Activated CD8-positive, alpha-beta memory T cell treated with anti-CD3 and anti-CD28 coated beads, Interleukin-2, amount 50 U/mL, for 48 hours (primary cell): ENCODE results near the gene NOXA1.

Experiments used
- DNase-seq: peaks from one replicate; pipeline ENCODE4 v3.0.0-alpha.2; 2020

The NOXA1 gene

DNA sequence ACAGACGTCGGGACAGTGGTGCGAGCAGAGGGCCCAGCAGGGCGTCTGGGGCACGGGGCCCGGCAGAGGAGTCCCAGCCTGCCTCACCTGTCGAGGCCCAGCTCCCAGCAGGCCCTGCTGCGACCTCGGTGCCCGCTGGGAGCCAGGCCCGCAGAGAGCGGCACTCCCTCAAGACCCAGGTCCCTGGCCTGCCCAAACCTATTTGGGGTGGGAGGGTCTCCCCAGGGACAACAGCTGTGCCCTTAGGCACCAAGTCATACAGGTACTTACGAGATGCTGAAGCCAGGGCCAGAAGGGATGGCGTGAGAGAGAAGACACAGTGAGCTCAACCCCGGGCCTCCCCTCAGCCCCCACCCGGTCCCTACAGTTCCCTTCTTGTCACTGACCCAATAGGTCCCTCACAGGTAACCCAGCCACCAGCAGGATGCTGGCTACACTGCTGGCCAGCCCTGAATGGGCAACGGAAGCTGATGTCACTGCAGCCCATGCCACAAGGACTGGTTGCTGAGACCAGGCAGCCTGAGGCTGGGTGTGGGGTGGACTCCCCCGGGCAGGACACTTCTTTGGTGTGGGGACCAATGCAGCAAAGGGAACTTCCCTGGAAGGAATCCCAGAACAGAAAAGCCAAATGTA is 32.3 kb downstream of the NOXA1 start:
- DNase-seq: no peak

DNA sequence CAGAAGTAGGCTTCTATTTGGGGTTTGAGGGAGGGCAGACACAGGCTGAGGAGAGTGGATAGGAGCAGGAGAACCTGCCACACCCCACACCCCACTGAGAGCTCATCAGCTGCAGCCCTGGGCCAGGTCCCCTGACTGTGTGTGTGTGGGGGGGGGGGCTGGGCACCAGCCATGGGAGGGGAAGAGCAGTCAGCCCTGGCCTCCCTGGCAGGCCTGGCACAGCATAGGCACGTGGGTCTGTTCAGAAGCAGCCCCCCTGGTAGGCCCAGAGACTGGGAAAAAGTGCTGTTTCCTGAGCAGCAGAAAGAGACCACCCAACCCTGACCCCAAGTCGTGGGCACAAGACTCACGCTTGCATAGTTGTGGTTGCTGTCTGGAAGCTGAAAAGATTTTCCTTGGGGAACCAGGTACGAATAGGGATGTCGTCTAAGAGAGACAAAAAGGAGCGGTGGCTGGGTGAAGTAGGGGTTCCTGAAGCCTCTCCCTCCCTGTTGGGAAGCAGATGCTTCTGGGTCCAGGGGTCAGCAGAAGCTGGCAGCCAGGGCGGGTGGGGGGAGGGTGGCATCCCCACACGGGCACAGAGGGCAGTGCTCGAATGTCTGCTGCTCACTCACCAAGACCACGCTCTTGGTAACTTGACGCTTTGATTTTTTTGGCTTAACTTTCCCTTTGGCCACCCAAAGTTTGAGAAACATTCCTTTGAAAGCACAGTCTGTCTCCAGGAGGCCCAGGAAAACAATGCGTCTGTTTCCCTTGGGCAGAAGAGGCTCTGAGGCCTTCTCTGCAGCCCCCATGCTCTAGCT is 33.1 kb downstream of the NOXA1 start:
- no peak for DNase-seq

DNA sequence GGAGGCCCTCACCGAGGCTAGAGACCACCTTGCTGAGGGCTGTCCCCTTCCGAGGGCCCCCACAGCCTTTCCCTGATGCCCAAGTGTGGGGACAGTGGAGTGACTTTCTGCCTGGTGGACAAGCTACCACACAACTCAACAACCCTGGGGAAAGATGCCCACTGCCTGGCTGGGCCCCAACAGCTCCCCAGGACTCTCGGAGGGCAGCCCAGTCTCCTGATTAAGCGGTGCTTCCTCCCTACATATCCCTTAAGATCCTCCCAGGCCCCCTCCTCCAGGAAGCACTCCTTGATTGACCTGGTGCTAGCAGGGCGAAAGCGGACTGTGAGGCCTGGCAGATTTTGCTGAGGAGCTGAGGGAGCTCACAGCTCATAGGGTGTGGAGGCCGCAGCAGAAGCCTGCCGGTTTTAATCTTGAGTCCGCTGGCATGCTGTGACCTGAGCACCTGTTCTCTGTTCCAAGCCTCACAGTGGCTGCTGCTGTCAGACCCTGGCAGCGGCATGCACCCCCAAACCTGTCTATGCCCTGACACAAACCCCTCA is 33.7 kb downstream of the NOXA1 start:
- DNase-seq: no peak

DNA sequence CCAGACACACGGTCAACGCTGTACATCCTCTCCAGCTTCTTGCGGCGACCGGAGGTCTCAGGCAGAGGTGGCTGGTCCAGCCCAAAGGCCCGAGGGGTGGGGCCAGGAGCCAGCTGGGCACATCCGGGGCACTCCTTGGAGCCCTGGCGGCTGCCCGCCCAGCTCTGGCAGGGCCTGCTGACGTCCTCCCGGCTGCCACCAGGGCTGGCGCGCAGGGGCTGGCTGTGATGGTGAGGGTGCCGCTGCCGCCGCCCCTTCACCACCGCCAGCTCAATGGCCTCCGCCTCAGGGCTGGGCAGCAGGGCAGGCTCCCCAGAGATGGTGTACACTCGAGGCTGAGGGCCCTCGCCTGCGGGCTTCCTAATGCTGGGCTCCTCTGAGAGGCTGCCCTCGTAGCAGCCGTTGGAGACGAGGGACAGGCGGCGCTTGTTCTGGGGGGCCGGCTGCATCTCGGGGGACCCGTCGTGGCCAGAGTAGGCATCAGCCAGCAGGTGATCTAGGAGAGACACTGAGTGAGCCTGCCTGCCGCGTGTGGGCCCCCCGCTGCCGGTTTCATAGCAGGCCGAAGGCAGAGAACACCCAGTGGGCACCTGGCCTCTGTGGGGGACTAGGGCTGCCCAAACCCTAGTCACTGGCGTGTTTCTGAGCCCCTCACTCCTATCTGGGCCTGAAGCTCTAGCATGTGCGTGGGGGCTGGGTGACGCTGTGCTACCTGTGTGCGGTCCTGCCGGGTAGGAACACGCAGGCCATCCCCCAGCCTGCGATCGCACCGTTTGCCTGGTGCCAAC is 34.4 kb downstream of the NOXA1 start:
- DNase-seq: no peak

GRCh38 chr9:137458194-137459151 is 35.3 kb downstream of the NOXA1 start:
- DNase-seq: no peak

DNA sequence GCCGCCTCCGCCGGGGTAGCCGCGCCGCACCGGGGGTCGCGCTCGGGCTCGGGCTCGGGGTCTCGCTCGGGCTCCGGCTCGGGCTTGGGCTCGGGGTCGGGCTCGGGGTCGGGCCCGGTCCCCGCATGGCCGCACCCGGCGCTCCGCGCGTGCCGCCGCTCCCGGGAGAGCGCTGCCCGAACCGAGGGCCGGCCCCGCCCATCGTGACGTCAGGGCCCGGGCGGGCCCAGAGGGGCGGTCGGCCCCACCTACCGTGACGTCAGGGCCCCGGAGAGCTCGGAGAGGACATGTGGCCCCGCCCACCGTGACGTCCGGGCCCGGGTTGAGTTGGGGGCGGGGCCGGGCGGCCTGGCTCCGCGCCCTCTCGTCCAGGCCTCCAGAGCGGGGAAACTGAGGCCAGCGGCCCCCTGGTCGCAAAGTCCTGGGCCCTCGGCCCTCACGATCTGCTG is 36.0 kb downstream of the NOXA1 start, which contains the start of gene NSMF:
Gene NSMF, minus strand, starts transcription at position 183 of the 449 bp plus-strand sequence. CDS start 232 bp downstream, outside the sequence.
- DNase-seq: peak; percentile 99

- no peak for DNase-seq
Measured at GRCh38 chr9:137459601-137460362, 36.6 kb downstream of the NOXA1 start.

DNA sequence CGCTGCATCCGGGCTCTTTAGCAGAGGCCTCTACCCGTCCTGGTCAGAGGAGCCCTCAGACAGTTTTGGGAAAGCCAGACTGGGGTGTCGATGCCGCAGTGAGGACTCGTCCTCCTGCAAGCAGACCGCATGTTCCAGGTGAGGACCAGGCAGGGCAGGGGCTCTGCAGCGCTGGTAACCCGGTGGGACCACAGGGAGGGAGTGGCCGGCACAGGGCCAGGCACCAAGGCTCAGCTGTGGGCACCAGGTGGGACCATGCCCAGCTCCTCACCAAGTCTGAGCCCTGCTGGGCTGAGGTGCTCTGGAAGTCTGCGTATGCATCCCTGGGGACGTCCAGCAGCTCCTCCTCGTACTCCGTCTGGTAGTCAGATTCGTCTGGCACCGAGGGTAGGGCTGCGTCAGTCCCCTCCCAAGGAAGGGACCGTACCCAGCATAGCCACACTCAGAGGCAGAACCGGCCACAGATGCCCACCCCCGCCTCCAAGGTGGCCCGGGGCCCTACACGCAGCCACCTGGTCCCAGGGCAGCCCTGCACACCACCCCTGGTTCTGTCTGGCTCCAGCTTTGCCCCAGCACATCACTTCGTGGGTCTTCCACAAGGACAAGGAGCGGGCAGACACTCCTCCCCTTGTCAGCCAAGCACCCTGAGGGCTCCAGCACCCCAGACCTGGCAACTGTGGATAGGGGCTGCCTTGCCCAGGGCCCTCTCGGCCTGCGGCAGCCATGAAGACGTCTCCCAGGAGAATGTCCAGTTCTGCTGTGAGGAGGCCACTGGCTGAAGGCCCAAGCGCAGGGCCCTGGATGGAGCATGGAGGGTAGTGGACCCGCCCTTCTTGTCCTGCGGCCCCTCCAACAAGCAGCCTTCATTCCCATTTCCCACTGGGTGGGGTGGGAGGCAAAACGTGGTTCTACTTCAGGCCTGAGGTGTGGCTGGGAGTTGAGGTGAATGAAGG is 37.4 kb downstream of the NOXA1 start:
- no peak for DNase-seq

- DNase-seq: no peak
Measured at GRCh38 chr9:137461316-137461662, 38.1 kb downstream of the NOXA1 start.

DNA sequence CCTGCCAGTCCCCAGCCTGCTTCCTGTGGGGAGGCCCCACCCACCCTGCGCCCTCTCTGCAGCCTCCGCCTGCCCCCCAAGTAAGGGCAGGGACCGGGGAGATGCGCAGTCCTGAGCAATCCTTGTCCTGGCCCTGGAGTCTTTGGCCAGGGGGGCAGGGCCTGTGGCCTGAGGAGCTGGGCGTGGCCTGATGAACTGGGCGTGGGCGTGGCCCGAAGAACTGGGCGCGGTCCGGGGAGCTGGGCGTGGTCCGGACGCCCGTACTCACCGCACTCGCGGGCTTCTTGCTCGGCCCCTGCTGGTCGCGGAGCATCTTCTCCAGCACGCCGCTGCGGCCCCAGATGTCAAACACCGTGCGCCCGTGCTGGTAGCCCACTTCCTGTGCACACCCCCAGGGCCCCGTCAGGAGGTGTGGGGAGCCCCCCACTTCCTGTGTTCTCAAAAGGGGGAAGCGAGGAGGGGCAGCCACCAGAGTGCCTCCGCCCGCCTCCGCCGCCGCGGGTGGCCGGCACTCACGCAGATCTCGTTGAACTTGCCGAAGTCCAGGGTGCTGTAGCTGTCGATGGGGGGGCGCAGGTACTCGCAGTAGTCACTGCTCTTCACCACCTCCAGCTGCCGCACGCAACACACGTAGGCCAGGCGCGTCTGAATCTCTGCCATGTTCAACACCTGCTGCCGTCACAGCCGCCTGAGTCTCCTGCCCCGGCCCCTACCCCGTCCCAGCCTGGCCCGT is 38.6 kb downstream of the NOXA1 start:
- peak; percentile 93 for DNase-seq

DNA sequence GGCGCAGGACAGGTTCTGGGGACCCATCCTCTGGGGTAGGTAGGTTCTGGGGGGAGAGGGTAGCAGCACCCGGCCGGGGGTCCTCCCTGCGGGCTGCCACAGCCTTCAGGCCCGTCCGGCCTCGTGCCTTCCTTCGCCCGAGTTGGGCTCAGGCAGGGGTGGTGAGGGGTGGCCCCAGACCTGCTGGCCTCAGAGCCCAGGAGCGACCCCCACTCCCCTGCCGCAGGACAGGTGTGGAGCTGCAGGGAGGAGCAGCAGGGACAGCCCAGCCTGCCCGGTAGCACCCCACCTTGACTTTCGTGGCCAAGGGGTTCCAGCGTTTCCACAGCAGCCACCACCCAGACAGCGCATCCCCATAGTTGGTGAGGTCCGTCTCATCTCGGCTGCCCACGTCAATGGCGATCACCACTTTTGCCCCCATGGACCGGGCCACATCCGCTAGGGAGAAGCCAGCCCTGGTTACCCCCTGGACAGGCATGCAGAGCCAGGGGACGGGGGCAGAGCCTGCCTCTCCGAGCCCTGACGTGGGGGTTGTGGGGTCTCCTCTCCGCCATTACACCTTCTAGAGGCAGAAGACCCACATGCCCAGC is 39.3 kb downstream of the NOXA1 start:
- DNase-seq: peak; percentile 59

- no peak for DNase-seq
Measured at GRCh38 chr9:137462986-137463930, 40.1 kb downstream of the NOXA1 start.

GRCh38 chr9:137463931-137464290 is 40.7 kb downstream of the NOXA1 start:
- DNase-seq: no peak

DNA sequence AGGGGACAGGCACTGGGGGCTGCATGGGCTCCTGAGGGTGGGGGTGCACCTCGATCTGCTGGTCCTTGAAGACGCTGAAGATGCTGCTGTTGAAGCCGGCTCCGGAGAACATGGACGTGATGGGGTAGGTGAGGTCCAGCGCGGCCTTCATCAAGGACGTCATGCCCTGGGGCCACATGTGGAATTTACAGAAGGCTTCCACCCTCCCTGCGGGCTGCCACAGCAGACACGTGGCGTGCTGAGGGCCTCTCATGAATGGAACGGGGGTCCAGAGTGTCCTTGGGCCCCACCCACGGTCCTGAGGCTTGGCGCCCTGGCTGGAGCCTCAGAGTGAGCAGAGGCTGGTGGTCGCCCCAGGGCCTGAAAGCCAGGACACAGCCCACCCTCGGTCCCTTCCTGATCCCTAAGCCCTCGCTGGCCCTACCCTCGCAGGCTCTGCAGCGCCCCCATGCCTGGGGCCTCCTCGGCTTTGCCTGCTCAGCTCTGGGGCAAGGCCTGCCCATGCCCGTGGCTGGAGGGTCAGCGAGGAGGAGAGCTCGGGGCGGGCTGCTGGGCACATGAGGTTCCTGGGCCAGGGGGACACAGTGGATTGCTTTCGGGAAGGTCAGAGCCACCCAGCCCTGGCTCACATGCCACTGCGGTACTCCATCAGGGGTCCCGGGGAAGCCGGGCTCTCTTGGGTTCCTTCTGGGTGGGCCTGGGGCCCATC is 41.3 kb downstream of the NOXA1 start:
- DNase-seq: no peak

- no peak for DNase-seq
Measured at GRCh38 chr9:137465000-137465719, 42.0 kb downstream of the NOXA1 start.

DNA sequence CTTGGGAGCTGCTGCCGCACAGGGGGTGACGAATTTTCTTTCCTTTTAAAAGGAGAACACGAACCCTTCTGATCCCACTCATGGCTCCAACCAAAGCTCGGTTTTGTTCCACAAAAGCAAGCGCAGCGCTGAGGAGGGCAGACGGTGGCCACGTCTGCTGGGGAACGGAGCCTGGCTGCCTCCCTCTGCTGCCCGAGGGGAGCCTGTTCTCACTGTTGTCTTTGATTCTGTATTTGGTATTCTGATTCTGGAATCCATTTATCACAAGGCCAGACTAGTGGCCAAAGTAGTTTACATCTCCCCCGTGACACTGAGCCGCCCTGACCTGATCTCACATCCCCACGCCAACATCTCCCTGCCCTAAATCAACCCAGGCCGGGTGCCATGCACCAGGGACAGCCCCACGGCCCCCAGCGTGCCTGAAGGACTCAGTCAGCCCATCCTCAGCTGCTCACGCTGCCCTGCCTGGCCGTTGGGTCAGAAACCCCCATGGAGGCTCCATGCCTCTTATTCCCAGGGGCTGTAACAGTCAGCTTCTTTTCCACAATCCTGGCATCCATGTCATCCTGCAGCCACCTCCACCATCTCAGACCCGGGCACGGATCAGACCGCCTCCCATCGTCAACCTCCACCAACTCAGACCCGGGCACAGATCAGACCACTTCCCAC is 42.7 kb downstream of the NOXA1 start:
- DNase-seq: no peak
